Gastrocnemius medialis (tissue), 4 donors: Measurements from ENCODE around the gene MT1G.

Source experiments
- CTCF ChIP-seq, 5 experiments: fragments of 450-650 bp in 3 of 5; fragments of 200-600 bp in 2 of 5; sonication (generic) in 2 of 5; IDR thresholded peaks in 4 of 5; conservative IDR thresholded peaks in 1 of 5; 1 replicate in 4 of 5; 2 replicates in 1 of 5; pipeline ENCODE4 v1.5.1; 2016 to 2019; ENCODE audit warnings: antibody characterized with exemption in 5 of 5, mild to moderate bottlenecking in 3 of 5, moderate library complexity in 3 of 5
- POLR2A ChIP-seq, 2 donors: fragments of 450-650 bp; IDR thresholded peaks; one replicate each; pipeline ENCODE4 v1.6.1; 2017; ENCODE audit warnings: antibody characterized with exemption in 2 of 2, mild to moderate bottlenecking in 2 of 2, moderate library complexity in 2 of 2

DNA sequence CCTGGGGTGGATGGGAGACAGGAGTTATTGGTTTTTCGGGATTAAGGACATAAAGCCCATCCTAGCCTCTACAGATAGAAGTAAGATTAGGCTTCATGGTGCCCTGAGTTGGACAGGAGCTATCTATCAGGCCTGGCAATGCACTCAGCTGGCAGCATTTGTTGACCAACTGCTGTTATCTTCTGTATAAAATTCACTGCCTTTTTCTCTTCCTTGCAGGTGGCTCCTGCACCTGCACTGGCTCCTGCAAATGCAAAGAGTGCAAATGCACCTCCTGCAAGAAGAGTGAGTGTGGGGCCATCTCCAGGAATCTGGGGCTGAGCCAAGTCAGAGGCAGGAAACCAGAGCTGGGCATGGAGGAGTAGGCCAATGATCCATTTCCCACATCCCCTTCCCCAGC lies 28.8 kb downstream of the MT1G start:
- no peak for TF ChIP-seq CTCF (IDR thresholded peaks at IDR 0.05 in 4 of 5, conservative IDR thresholded peaks at IDR 0.05 in 1 of 5)
- no peak for TF ChIP-seq POLR2A (IDR thresholded peaks at IDR 0.05)
